HG02759 (cell line): Measurements from ENCODE around the gene KLHL40.

Source experiments
- ATAC-seq: cut with Tn5 transposase; IDR thresholded peaks from one replicate; pipeline ENCODE4 v1.9.1; 2021; ENCODE audit warnings: mild to moderate bottlenecking, moderate library complexity; ENCODE audit not compliant: unreplicated experiment

KLHL40 gene

GRCh38 chr3:42668413-42668760 is 16.9 kb upstream of the KLHL40 start:
- no peak for ATAC-seq

GRCh38 chr3:42668793-42669217 is 16.5 kb upstream of the KLHL40 start:
- no peak for ATAC-seq

GRCh38 chr3:42670051-42670576 is 15.2 kb upstream of the KLHL40 start:
- no peak for ATAC-seq

- no peak for ATAC-seq
Observed at GRCh38 chr3:42670670-42671069, 14.7 kb upstream of the KLHL40 start.

- no peak for ATAC-seq
Observed at GRCh38 chr3:42672515-42672914, 12.8 kb upstream of the KLHL40 start.

GRCh38 chr3:42673082-42673481 is 12.3 kb upstream of the KLHL40 start:
- no peak for ATAC-seq

GRCh38 chr3:42674146-42674545 is 11.2 kb upstream of the KLHL40 start:
- ATAC-seq: no peak

GRCh38 chr3:42675909-42676308 is 9.4 kb upstream of the KLHL40 start:
- ATAC-seq: no peak

GRCh38 chr3:42678447-42678846 is 6.9 kb upstream of the KLHL40 start:
- ATAC-seq: no peak

GRCh38 chr3:42680271-42680670 is 5.1 kb upstream of the KLHL40 start:
- no peak for ATAC-seq

- no peak for ATAC-seq
Observed at GRCh38 chr3:42680806-42681205, 4.5 kb upstream of the KLHL40 start.

- ATAC-seq: no peak
Observed at GRCh38 chr3:42681361-42682038, 3.8 kb upstream of the KLHL40 start.

- ATAC-seq: no peak
Observed at GRCh38 chr3:42682301-42683070, 2.9 kb upstream of the KLHL40 start.

- no peak for ATAC-seq
Observed at GRCh38 chr3:42683875-42684598, 1.3 kb upstream of the KLHL40 start.

- ATAC-seq: no peak
Observed at GRCh38 chr3:42684632-42685362, 540 bp upstream of the KLHL40 start.

GRCh38 chr3:42685891-42686820 is 819 bp downstream of the KLHL40 start:
- ATAC-seq: no peak

GRCh38 chr3:42686832-42687650 is 1.7 kb downstream of the KLHL40 start:
- no peak for ATAC-seq

GRCh38 chr3:42688016-42688415 is 2.7 kb downstream of the KLHL40 start:
- ATAC-seq: no peak
